GM21717 (cell line): ENCODE results near the gene TNN.

Experiments
- ATAC-seq: cut with Tn5 transposase; IDR thresholded peaks from one replicate; pipeline ENCODE4 v1.9.1; 2021; ENCODE audit warnings: mild to moderate bottlenecking, moderate library complexity; ENCODE audit not compliant: unreplicated experiment

The TNN gene

DNA sequence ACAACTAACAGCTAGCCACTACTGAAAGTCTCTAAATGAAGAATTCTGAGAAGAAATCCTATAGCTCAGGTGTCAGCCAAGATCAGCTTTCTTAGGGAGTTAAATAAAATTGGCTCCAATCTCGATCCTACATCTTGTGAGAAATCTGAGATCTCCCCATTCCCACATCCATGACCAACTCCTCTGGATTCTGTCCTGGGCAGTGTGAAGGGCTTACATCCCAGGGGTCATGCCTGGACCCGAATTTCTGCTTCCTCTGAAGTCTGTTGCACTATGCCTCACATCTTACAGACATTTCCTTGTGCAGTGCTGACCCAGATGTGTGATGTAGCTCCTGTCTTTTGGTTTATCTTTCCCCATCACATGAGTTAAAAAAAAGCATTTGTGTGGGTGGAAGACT is 4.8 kb upstream of the TNN start:
- no peak for ATAC-seq

DNA sequence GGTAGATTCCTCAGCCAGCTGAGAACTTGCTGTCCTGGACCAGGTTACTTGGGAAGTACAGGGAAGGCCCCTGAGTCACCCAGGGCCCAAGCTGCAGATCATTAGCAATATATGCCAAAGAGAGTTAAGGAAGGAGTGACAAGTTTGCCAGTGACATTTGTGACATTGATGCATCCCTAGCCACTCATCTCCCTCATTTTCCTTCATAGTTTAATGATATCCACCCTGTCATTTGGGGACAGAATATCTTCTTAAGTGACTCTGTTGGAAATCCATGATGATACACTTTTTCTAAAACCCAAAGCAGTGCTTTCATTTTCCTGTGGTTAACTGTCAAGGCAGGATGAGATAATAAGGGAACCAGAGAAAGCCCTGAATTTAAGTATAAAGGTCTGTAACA is 3.2 kb downstream of the TNN start:
- no peak for ATAC-seq

DNA sequence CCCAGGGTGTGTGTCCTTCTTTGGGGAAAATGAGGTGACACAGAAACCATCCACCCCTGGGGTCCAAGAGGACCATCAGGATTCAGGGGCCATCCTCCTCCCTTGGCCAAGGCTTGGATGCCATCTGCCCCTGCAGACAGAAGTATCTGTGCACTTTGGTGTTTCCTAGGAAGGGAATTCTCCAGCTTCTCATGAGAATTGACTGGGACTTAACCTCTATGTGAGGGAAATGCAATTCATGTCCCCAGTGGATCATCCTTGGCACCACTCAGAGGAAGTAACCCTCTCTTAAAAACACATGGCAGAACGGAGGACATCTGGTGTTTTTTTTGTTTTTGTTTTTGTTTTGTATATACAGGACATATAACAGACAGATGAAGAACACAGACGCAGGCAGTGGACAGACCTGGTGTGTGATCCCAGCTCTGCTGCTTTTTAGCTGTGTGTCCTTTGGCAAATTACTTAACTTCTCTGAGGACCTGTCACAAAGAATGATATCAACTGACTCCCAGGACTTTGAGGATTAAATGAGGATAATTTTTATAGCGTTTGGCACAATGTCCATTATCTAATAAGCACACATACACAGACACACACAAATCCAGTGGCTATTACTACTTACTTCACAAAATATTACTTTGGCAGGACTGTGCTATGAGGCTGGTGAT is 3.8 kb downstream of the TNN start:
- ATAC-seq: no peak

DNA sequence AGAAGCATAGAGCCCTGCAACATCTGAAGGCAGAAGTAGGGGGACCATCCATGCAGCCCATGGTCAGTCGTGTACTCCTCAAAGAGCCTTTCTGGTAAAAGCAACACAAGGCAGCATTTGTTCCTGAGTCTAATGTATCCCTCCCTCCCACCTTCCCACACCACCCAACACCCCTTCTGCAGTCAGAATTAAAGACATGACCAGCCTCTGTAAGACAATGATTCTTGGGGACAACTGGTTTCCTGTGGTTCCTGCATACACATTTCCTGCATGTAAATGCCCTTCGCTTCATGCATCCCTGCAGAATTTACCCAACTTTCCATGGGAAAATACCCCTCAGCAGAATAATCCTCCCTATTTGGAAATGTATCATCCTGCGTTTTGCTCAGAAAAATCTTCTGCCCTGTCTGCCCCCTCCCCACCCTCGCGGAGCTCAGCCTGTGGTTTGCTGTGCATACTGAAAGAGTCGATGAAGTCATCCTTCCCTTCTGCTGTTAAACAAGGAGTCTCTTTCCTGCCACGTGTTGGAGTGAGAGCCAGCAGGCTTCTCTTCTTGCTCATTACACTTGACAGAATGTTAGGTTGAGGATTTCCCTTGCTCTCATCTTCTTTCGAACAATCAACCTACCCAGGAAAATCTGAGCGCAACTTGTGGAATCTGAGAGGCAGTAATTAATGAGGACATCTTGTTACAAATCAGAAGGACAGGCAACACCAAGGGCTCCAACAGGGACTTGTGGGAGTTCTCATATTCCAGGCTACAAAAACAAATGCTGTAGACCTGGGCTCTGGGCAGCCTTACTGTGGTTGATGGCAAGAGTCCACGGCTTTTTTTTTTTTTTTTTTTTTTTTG is 4.7 kb downstream of the TNN start:
- peak; percentile 71 for ATAC-seq

DNA sequence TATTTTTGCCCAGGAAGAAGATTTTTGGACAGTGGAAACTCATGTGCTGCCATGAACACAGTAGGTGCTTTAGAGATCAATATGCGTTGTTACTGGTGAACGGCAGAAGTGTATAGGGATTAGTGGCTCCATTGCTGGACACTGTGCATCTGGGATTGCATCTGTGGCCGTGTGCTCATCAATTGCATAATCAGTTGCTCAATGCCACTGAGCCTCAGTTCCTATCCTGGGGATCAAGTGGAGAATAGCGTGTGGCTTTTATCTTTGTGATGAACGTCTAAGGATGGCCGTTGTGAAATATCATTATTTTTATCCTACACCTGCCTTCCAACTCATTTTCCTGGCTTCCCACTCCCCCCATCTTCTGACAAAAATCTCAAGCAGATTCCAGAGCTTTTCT is 5.4 kb downstream of the TNN start:
- no peak for ATAC-seq

DNA sequence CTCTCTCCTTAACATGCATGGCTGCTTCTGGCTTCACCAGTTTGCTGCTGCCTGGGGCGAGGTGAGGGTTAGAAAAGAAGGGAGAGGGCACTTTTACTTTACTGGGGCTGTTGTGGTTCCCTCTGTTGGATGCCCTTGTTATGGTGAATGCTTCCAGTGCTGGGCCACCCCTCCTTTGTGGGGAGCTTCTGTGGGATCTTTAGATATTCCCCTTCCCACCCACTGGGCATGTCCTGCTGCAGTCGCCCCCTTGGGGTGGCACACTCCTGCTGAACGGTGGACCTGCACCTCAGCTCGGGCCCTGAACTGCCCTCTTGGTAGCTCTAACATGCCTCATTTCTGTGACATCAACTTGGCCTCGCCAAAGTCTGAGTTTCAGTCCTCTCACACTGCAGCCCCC is 6.0 kb downstream of the TNN start:
- no peak for ATAC-seq

DNA sequence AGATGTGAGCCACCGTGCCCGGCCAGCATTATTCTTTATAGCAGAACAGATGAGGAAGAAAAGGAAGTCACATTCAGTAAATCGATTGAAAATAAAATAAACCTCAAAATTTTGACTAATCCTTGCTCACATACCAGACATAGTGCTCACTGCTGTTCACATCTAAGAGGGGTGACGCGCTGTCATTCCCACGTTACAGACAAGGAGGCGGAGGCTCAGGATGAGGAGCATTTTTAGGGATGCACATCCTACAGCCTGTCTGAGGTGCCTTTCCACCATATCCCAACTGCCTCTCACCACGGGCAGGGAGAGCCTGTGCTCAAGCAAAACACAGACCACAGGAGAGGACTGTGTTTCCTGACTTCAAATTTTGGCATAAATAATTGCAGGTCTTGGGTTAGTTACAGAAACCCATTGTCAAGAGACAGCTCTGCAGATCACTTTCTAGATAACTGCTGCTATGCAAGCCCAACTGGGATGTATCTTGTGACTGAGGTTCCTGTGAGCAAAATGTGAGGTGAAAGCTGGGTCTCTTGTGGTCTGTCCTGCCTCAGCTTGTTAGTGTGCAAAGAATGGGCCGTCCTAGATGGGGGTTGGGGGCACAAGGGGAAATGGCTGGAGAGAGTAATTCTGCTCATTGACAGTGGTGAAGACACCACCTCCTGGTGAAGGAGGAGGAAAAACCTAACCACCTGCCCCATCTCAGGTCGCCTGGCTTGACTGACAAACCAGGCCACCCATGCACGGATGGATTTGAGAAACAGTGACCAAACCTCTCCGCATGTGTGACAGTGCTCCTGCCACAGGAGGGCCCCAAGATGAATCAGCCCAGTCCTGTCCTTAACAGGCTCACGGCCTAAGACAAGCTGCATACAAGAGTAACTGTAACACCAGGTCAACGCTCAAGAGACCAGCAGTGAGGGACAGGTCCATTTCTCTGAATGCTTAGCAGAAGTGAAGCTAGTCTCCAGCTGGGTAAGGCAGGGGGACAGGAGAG is 8.2 kb downstream of the TNN start:
- ATAC-seq: no peak

DNA sequence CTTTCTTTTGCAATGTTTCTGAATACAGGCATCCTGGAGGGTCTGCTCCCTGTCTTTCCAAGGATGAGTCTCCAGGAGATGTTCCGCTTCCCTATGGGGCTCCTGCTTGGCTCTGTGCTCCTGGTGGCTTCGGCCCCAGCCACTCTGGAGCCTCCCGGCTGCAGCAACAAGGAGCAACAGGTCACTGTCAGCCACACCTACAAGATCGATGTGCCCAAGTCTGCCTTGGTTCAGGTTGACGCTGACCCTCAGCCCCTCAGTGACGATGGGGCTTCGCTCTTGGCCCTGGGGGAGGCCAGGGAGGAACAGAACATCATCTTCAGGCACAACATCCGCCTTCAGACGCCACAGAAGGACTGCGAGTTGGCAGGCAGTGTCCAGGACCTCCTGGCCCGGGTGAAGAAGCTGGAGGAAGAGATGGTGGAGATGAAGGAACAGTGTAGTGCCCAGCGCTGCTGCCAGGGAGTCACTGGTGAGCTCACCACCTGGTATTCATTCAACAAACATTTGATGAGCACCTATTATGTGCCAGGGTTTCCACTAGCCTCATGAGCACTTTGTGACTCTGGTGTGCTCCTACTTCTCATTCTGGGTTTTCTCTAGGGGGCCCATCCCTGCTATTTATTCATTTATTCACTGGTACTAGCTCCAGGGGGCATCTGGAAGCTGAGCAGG is 9.9 kb downstream of the TNN start:
- ATAC-seq: no peak

DNA sequence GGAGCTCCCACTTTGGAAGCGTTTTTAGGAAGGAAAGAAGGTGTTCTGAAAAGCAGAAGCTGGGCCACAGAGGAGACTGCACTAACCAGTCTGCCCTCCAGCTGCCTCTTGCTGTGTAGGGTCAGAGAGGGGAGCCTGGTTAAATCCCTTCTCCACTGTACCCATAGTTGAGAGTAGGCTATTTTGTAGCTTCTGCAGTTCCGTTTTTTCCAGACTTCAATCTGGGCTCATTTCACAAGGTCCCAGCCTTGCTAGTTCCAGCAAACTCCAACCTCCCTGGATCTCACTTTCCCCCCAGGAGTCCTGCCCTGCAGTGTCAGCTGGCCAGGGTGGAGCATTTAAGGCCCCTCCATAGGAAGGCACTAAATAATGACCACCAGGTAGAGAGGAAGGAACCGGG is 11.0 kb downstream of the TNN start:
- no peak for ATAC-seq

DNA sequence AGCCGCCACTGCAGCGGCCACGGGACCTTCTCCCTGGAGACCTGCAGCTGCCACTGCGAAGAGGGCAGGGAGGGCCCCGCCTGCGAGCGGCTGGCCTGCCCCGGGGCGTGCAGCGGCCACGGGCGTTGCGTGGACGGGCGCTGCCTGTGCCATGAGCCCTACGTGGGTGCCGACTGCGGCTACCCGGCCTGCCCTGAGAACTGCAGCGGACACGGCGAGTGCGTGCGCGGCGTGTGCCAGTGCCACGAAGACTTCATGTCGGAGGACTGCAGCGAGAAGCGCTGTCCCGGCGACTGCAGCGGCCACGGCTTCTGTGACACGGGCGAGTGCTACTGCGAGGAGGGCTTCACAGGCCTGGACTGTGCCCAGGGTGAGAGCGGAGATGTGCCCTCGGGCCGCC is 11.7 kb downstream of the TNN start:
- ATAC-seq: no peak

DNA sequence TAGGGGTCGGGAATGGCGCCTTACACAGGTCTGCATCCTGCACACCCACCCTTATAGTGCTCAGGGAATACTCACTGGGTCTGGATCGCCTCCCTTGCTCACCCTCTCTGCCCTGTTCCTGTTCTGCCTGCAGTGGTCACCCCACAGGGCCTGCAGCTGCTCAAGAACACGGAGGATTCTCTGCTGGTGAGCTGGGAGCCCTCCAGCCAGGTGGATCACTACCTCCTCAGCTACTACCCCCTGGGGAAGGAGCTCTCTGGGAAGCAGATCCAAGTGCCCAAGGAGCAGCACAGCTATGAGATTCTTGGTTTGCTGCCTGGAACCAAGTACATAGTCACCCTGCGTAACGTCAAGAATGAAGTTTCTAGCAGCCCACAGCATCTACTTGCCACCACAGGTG is 12.4 kb downstream of the TNN start:
- ATAC-seq: no peak

DNA sequence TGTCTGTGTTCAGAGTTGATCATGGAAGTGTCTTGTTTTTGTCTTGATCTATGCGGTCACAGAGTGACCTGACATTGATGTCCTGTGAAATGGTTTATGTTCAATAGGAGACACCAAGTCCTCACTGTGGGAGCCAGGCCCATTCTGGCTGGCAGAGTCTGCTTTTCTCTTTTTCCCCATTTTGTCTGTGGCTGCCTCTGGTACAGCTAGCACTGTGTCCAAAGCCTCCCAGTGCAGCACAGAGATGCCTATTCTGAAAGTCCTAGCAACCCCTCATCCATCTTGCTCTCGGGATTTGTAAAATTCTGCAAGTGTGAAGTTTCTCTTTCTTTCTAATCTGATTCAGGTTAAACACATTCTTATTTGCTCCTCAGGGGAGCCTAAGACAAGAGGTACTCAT is 14.3 kb downstream of the TNN start:
- ATAC-seq: no peak

DNA sequence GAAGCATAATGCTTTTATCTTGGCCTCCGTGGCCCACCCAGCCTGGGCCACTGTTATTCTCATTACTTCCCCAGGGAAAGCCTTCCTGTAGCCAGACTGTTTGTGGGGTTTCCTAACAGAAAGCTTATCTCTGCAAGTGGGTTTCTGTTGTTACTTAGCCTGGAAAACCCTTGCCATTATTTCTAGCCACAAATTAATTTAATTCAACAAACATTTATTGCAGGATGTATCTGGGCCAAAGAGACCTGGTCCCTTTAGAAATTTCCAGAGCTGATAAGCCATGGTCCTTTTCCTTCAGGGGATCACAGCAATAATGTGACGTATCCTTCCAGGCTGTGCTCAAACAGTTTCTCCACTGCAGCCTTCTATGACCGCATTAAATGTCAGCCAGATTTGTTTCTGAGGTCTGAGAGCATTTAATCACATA is 20.9 kb downstream of the TNN start:
- ATAC-seq: no peak

DNA sequence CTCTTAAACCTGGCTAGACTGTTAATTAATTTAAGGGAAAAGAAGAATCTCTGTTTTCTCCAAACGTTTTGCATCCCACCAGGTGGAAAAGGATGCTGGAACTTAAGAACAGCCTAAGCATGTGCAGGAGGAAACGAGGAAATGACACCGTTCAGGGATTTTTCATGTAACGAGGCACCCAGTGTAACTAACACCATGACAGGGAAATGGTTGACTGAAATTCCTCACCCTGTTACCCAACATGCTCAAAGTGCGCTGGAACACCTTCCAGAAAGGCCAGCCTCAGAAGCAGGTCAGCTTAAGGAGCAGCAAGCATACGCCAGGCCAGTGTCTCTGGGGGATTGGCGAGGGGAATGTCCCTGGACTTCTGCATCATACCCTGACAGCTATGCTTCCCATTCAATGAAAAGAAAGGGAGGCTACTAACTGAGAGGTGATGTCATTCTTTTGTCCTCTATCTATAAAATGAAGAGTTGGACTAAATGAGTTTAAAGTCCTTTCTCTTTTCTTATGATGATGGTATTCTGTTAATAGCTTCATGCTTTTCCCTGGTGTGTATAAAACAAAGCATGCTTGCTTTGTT is 21.6 kb downstream of the TNN start:
- ATAC-seq: no peak

DNA sequence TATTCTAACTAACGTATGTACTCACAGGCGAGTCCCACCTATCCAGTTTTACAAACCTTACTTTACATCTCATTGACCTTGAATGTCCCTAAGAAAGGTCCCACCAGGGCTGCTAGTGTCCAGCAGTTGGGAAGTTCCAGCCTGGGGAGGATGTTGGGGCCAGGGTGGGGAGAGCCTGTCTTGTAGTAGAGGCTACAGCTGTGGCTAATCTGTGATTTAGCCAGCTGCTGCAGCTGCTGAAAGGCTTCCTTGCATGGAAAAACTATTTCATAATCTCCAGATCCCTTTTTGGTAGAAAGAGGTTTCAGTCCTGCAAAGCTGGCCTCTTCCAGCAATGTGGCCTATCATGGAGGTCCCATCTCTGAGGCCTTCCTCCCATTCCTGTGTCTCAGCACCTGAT is 23.1 kb downstream of the TNN start:
- ATAC-seq: no peak

DNA sequence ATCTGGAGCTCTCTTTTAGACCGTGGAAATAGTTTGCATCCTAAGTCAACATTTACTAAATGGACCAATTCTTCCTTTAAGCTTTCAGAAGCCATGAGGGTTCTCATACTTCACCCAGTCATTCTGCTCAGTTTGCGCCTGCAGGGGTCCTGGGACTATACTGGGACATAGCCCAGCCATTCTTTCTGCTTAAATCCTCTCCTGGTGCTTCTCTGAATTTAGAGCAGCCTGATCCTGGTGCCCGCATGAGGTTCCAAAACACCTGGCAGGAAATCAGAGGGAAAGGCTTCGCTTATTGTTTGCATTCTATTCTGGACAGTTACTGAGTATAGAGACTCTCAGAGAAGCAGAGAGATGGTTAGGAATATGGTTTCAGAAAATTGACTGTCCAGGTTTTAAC is 27.0 kb downstream of the TNN start:
- ATAC-seq: no peak

DNA sequence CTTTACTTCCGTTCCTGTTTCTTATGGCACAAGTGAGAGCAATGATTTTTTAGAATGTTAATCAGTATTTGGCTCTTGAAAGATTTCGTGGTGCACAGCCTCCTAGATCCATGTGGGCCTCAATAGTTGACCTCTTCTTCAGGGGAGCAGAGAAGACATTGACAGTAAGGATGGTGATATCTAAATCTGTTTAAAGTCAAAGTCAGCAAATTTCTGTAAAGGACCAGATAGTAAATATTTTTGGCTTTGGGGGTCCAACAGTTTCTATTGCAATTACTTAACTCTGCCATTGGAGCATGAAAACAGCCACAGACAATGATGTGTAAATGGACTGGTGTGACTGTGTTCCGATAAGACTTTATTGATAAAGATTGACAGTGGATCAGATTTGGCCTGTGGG is 27.4 kb downstream of the TNN start:
- ATAC-seq: no peak

DNA sequence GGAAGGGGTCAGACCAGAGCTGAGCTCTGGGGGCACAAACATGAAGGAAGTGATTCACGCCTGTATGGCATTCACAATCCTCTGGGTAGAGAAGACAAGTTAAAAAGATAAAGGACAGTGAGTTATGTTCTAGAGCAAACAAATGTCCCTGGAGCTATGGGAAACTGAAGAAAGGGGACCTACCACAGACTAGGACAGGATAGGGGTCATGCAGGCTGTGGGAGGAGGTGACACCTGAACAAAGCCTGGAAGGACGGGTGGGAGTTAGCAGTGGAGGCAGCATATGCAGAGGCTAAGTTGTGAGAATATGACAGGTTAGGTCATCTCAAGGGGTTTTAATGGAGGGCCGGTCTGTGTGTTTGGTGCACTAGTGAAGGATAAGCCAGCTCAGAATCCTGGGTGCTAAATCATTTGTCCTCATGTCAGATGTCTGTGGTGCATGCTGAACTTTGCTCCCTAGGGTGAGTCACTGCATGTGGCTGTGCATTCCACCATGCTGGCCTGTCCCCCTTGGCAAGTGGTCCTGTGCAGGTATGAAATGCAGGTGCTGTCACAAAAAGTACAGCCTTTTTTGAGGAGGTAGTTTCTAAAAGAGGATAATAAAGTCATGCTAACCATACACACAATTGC is 28.5 kb downstream of the TNN start:
- ATAC-seq: no peak

DNA sequence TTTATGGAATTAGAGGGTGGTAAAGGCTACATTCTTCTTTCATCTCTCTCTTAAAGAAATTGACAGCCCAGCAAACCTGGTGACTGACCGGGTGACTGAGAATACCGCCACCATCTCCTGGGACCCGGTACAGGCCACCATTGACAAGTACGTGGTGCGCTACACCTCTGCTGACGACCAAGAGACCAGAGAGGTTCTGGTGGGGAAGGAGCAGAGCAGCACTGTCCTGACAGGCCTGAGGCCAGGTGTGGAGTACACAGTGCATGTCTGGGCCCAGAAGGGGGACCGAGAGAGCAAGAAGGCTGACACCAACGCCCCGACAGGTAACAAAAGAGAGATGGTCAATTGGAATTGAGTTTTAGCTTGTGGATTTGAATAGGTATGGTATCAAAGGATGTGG is 29.7 kb downstream of the TNN start:
- ATAC-seq: no peak

DNA sequence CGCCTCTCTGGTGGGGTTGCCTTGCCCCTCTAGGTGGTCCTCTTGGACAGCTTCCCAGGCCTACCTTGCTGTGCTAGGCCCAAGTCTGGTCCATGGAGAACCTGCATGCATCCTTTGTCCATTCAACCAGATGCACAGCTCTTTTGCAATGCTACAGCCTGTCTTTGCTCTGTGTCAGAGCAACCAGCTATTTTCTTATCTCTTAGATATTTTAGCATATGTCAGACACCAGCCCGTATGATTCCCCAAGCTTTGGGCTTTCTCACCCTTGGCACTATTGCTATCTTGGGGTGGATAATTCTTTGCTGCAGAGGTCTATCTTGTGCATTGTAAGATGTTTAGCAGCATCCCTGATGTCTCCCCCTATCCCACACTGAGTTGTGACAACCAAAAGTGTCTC is 32.3 kb downstream of the TNN start:
- ATAC-seq: no peak
